Caco-2 (cell line): ENCODE data around the gene SVIL. TPM values are rescaled to one million over a fixed set of nuclear protein-coding genes. Genes with fewer than 3 reads are reported as not detected.

Experiments used
- BruUV-seq: library from RNA; stranded (reverse); fragments of 400-500 nt; replicated peaks from 2 replicates; lab custom pipeline; 2021; lab: Mats Ljungman, UMichigan
- CTCF ChIA-PET: fragments of 300-600 bp; sonication (Branson Sonifier 250); formaldehyde crosslinking; loops from one replicate; lab custom pipeline; 2022; ENCODE audit warnings: antibody characterized with exemption; lab: Charles Lee
- POLR2A ChIA-PET: fragments of 300-600 bp; sonication (Branson Sonifier 250); formaldehyde crosslinking; loops from one replicate; lab custom pipeline; 2022; ENCODE audit warnings: antibody characterized with exemption; lab: Charles Lee
- DNase-seq, 2 experiments: peaks; one replicate each; pipeline versions ENCODE4 v3.0.0 to v3.0.0-alpha.2; 2020 to 2022
- H3K27me3 ChIP-seq: replicated peaks from 2 replicates; pipeline ENCODE4 v1.6.0; 2011; ENCODE audit warnings: low read length; ENCODE audit not compliant: control insufficient read depth, insufficient read depth
- H3K36me3 ChIP-seq: 2 replicates; pipeline ENCODE4 v1.5.1; 2011; ENCODE audit warnings: low read length; ENCODE audit not compliant: control insufficient read depth, insufficient read depth
- H3K4me1 ChIP-seq: fragments of 250-450 bp; sonication (Bioruptor Pico); 2 replicates; pipeline ENCODE4 v1.5.1; 2020; ENCODE audit warnings: mild to moderate bottlenecking
- H3K4me3 ChIP-seq: 2 replicates; pipeline ENCODE4 v1.5.1; 2011; ENCODE audit warnings: low read depth, mild to moderate bottlenecking, control low read depth, low read length
- H3K9me3 ChIP-seq: fragments of 250-450 bp; sonication (Bioruptor Pico); 2 replicates; pipeline ENCODE4 v1.5.1; 2020; ENCODE audit warnings: mild to moderate bottlenecking, moderate library complexity
- H3K27ac Mint-ChIP-seq: one replicate; pipeline ENCODE4 v1.8.0; 2022; ENCODE audit warnings: mixed read lengths; ENCODE audit not compliant: unreplicated experiment
- H3K27me3 Mint-ChIP-seq: one replicate; pipeline ENCODE4 v1.8.0; 2022; ENCODE audit warnings: mixed read lengths; ENCODE audit not compliant: insufficient read depth, unreplicated experiment
- H3K36me3 Mint-ChIP-seq: one replicate; pipeline ENCODE4 v1.8.0; 2022; ENCODE audit warnings: mild to moderate bottlenecking, mixed read lengths; ENCODE audit not compliant: insufficient read depth, unreplicated experiment
- H3K4me1 Mint-ChIP-seq: one replicate; pipeline ENCODE4 v1.8.0; 2022; ENCODE audit warnings: low read depth, mixed read lengths; ENCODE audit not compliant: unreplicated experiment
- H3K4me3 Mint-ChIP-seq: one replicate; pipeline ENCODE4 v1.8.0; 2022; ENCODE audit warnings: mild to moderate bottlenecking, moderate library complexity, mixed read lengths; ENCODE audit not compliant: unreplicated experiment
- H3K9me3 Mint-ChIP-seq: one replicate; pipeline ENCODE4 v1.8.0; 2022; ENCODE audit warnings: mixed read lengths; ENCODE audit not compliant: unreplicated experiment
- CTCF ChIP-seq, 2 experiments: fragments of 200-600 bp in 1 of 2; IDR thresholded peaks; 1 replicate in 1 of 2; 2 replicates in 1 of 2; pipeline versions ENCODE4 v1.5.1 to v1.8.0; 2011 to 2022; ENCODE audit warnings: antibody characterized with exemption in 1 of 2, control low read depth in 1 of 2, inconsistent platforms in 1 of 2, low read depth in 1 of 2, low read length in 1 of 2, mild to moderate bottlenecking in 1 of 2, moderate library complexity in 1 of 2; ENCODE audit not compliant: insufficient read depth in 1 of 2, severe bottlenecking in 1 of 2, unreplicated experiment in 1 of 2
- intact Hi-C: fragments of 100-400 bp; cut with micrococcal nuclease; formaldehyde crosslinking; loops from one replicate; pipeline ENCODE4 v1.10.0; 2022; ENCODE audit not compliant: unreplicated experiment
- total RNA-seq: library from RNA; stranded (reverse); gene quantifications from 2 replicates; pipeline ENCODE4 v1.2.3, GENCODE V29; 2022

The SVIL gene
- total RNA-seq, 1 experiment from 2014 or later = 54.4 TPM

- BruUV-seq = no TSS peak
- DNase-seq = no peak
- TF ChIP-seq CTCF (IDR thresholded peaks at IDR 0.05; ENCODE audit: insufficient read depth in 1 of 2, low read depth in 1 of 2, low read length in 1 of 2, severe bottlenecking in 1 of 2, unreplicated experiment in 1 of 2) = no peak
- H3K27me3 ChIP-seq = no peaks in the 10 kb centered on the region
- H3K27ac Mint-ChIP-seq = no peak overlapping the region
- peaks cover 15% of the 10 kb centered on the region for H3K9me3 ChIP-seq
- H3K4me3 ChIP-seq = no peak overlapping the region
- ChIA-PET CTCF (no interaction called here), POLR2A (no interaction called here)
- H3K4me1 Mint-ChIP-seq = no peaks in the 10 kb centered on the region
- H3K4me1 ChIP-seq = no peaks in the 10 kb centered on the region
- H3K36me3 ChIP-seq = no peaks in the 10 kb centered on the region
- intact Hi-C loops = no loop called here
- H3K9me3 Mint-ChIP-seq = peaks cover 17% of the 10 kb centered on the region
- no peaks in the 10 kb centered on the region for H3K27me3 Mint-ChIP-seq
- H3K4me3 Mint-ChIP-seq = no peak overlapping the region
- peaks cover 46% of the 10 kb centered on the region for H3K36me3 Mint-ChIP-seq
Measured at GRCh38 chr10:29609696-29610095, 25.1 kb downstream of the SVIL start.

- no peaks in the 10 kb centered on the region for H3K27me3 ChIP-seq
- no peak for TF ChIP-seq CTCF (IDR thresholded peaks at IDR 0.05; ENCODE audit: insufficient read depth in 1 of 2, low read depth in 1 of 2, low read length in 1 of 2, severe bottlenecking in 1 of 2, unreplicated experiment in 1 of 2)
- POLR2A ChIA-PET = no interaction called here
- H3K27me3 Mint-ChIP-seq = no peaks in the 10 kb centered on the region
- DNase-seq = no peak
- H3K9me3 Mint-ChIP-seq = peaks cover 17% of the 10 kb centered on the region
- H3K9me3 ChIP-seq = peaks cover 15% of the 10 kb centered on the region
- BruUV-seq = no TSS peak
- no peaks in the 10 kb centered on the region for H3K4me1 Mint-ChIP-seq
- H3K36me3 ChIP-seq = no peaks in the 10 kb centered on the region
- H3K4me3 Mint-ChIP-seq = no peak overlapping the region
- no peak overlapping the region for H3K27ac Mint-ChIP-seq
- H3K4me1 ChIP-seq = no peaks in the 10 kb centered on the region
- no peak overlapping the region for H3K4me3 ChIP-seq
- H3K36me3 Mint-ChIP-seq = peaks cover 46% of the 10 kb centered on the region
- intact Hi-C loops = no loop called here
- CTCF ChIA-PET = interaction anchor here (0.8 to 1.0 kb wide), 2 partner anchors 10 kb away, joined by 3 read pairs; no protein-coding TSS in a partner anchor
Measured at GRCh38 chr10:29608476-29609301, 26.1 kb downstream of the SVIL start.

- peaks cover 15% of the 10 kb centered on the region for H3K9me3 ChIP-seq
- no peak for TF ChIP-seq CTCF (IDR thresholded peaks at IDR 0.05; ENCODE audit: insufficient read depth in 1 of 2, low read depth in 1 of 2, low read length in 1 of 2, severe bottlenecking in 1 of 2, unreplicated experiment in 1 of 2)
- DNase-seq = no peak
- no peaks in the 10 kb centered on the region for H3K27me3 ChIP-seq
- no TSS peak for BruUV-seq
- no peak overlapping the region for H3K27ac Mint-ChIP-seq
- H3K36me3 Mint-ChIP-seq = peaks cover 46% of the 10 kb centered on the region
- ChIA-PET POLR2A (interaction anchor here (0.5 to 1.0 kb wide), 2 partner anchors 11 to 27 kb away, joined by 3 to 4 read pairs; partner anchors contain the start of gene SVIL), CTCF (interaction anchor here (0.9 to 1.0 kb wide), 2 partner anchors 11 to 73 kb away, joined by 3 to 4 read pairs; no protein-coding TSS in a partner anchor)
- H3K27me3 Mint-ChIP-seq = no peaks in the 10 kb centered on the region
- H3K4me1 ChIP-seq = no peaks in the 10 kb centered on the region
- H3K9me3 Mint-ChIP-seq = peaks cover 17% of the 10 kb centered on the region
- H3K36me3 ChIP-seq = no peaks in the 10 kb centered on the region
- no peak overlapping the region for H3K4me3 Mint-ChIP-seq
- intact Hi-C loops = no loop called here
- H3K4me1 Mint-ChIP-seq = no peaks in the 10 kb centered on the region
- H3K4me3 ChIP-seq = no peak overlapping the region
Measured at GRCh38 chr10:29608062-29608461, 26.7 kb downstream of the SVIL start.
